HepG2 (cell line): ENCODE measurements around the gene RASGRP2. TPM values are rescaled to one million over a fixed set of nuclear protein-coding genes. Genes with fewer than 3 reads are reported as not detected.
A peak's percentile ranks its signal among the peaks of the same experiment; 100 is the strongest.

ENCODE experiments used
- ATAC-seq: fragments of 200-7000 bp; cut with Tn5 transposase; 3 replicates; pipeline ENCODE4 v1.9.1; 2020; ENCODE audit warnings: mild to moderate bottlenecking, moderate library complexity
- BruUV-seq: library from RNA; stranded (reverse); fragments of 400-500 nt; replicated peaks from 2 replicates; lab custom pipeline; 2021; lab: Mats Ljungman, UMichigan
- CTCF ChIA-PET: fragments of 300-600 bp; formaldehyde crosslinking; extraction: SDS; loops from one replicate; lab custom pipeline; 2021; ENCODE audit warnings: low total read pairs, inconsistent platforms, low intra/inter-chr PET ratio; lab: Yijun Ruan, JAX
- POLR2A ChIA-PET: fragments of 350-600 bp; sonication (Branson Sonifier 250); formaldehyde crosslinking; loops from one replicate; lab custom pipeline; 2020; ENCODE audit warnings: antibody characterized with exemption, inconsistent platforms; lab: Yijun Ruan, JAX
- DNase-seq: peaks from one replicate; pipeline ENCODE4 v3.0.0-alpha.2; 2015; ENCODE audit warnings: low spot score
- FAIRE-seq: peaks from 3 replicates; lab custom pipeline; 2011; peaks lifted over from hg19 to GRCh38; lab: Jason Lieb, UNC
- H2AFZ ChIP-seq: one replicate; pipeline ENCODE4 v1.6.1; 2011; ENCODE audit warnings: low read length, inconsistent platforms
- H3K27ac ChIP-seq: fragments of 300-600 bp; 3 replicates; pipeline ENCODE4 v1.8.0; 2011; ENCODE audit warnings: mixed run types, mild to moderate bottlenecking, mixed read lengths, low read length, inconsistent platforms; ENCODE audit not compliant: insufficient read depth; ENCODE audit errors: extremely low read length
- H3K27me3 ChIP-seq, 2 experiments: fragments of 200-600 bp in 1 of 2; 2 replicates in 1 of 2; 3 replicates in 1 of 2; pipeline versions ENCODE4 v1.6.0 to v1.8.0; 2011; ENCODE audit warnings: low read length in 2 of 2, mild to moderate bottlenecking in 2 of 2, moderate library complexity in 2 of 2, inconsistent platforms in 1 of 2; ENCODE audit not compliant: insufficient read depth in 2 of 2, control insufficient read depth in 1 of 2
- H3K36me3 ChIP-seq, 2 experiments: fragments of 200-600 bp in 1 of 2; replicated peaks in 1 of 2; 2 replicates in 1 of 2; 3 replicates in 1 of 2; pipeline versions ENCODE4 v1.5.1 to v1.8.0; 2011; ENCODE audit warnings: low read length in 2 of 2, inconsistent platforms in 1 of 2; ENCODE audit not compliant: insufficient read depth in 2 of 2, control insufficient read depth in 1 of 2
- H3K4me1 ChIP-seq: 2 replicates; pipeline ENCODE4 v1.5.1; 2012; ENCODE audit warnings: low read length, inconsistent platforms; ENCODE audit not compliant: insufficient read depth
- H3K4me2 ChIP-seq: 2 replicates; pipeline ENCODE4 v1.6.0; 2011; ENCODE audit warnings: low read depth, low read length, inconsistent platforms
- H3K4me3 ChIP-seq, 3 experiments: fragments of 200-600 bp in 1 of 3; sonication (generic), shearing (Covaris generic) in 1 of 3; replicated peaks in 1 of 3; 2 replicates each; pipeline ENCODE4 v1.5.1; 2011 to 2016; ENCODE audit warnings: low read length in 3 of 3, inconsistent platforms in 2 of 3, low read depth in 2 of 3, mild to moderate bottlenecking in 2 of 3, control low read depth in 1 of 3, mixed read lengths in 1 of 3; ENCODE audit not compliant: insufficient read depth in 1 of 3
- H3K79me2 ChIP-seq: one replicate; pipeline ENCODE4 v1.6.1; 2011; ENCODE audit warnings: low read length, inconsistent platforms; ENCODE audit not compliant: insufficient read depth
- H3K9ac ChIP-seq: 2 replicates; pipeline ENCODE4 v1.6.0; 2011; ENCODE audit warnings: mild to moderate bottlenecking, low read depth, low read length, inconsistent platforms; ENCODE audit not compliant: insufficient read depth
- H3K9me3 ChIP-seq: 2 replicates; pipeline ENCODE4 v1.5.1; 2012; ENCODE audit warnings: mild to moderate bottlenecking, low read length
- H4K20me1 ChIP-seq: 2 replicates; pipeline ENCODE4 v1.6.0; 2011; ENCODE audit warnings: inconsistent platforms, mild to moderate bottlenecking, low read length, moderate library complexity; ENCODE audit not compliant: insufficient read depth
- EZH2 ChIP-seq: conservative IDR thresholded peaks from 2 replicates; pipeline ENCODE4 v1.6.1; 2012; ENCODE audit warnings: mild to moderate bottlenecking, low read depth, low read length, moderate library complexity
- ISL2 ChIP-seq: sonication (generic); formaldehyde crosslinking; IDR thresholded peaks from 2 replicates; pipeline ENCODE4 v1.5.0; 2020; ENCODE audit warnings: missing genetic modification reagents
- KLF6 ChIP-seq: IDR thresholded peaks from 2 replicates; pipeline ENCODE4 v1.8.0; 2016; ENCODE audit warnings: missing biosample characterization, missing genetic modification reagents
- SOX5 ChIP-seq: IDR thresholded peaks from 2 replicates; pipeline ENCODE4 v1.6.1; 2016; ENCODE audit warnings: borderline replicate concordance
- SPEN ChIP-seq: sonication (generic); formaldehyde crosslinking; IDR thresholded peaks from 2 replicates; pipeline ENCODE4 v1.5.1; 2020; ENCODE audit warnings: low read depth, mild to moderate bottlenecking, missing genetic modification reagents
- TCF7L2 ChIP-seq: IDR thresholded peaks from 2 replicates; pipeline ENCODE4 v1.6.1; 2011; ENCODE audit warnings: mild to moderate bottlenecking, low read depth, low read length, moderate library complexity
- ZNF124 ChIP-seq: sonication (generic); formaldehyde crosslinking; IDR thresholded peaks from 2 replicates; pipeline ENCODE4 v1.4.0; 2020; ENCODE audit warnings: missing genetic modification reagents
- ZNF563 ChIP-seq: sonication (generic); formaldehyde crosslinking; IDR thresholded peaks from 2 replicates; pipeline ENCODE4 v1.8.0; 2022; ENCODE audit warnings: mild to moderate bottlenecking, moderate library complexity, missing genetic modification reagents
- ZNF607 ChIP-seq: sonication (generic); formaldehyde crosslinking; IDR thresholded peaks from 2 replicates; pipeline ENCODE4 v1.5.1; 2020; ENCODE audit warnings: missing genetic modification reagents, mild to moderate bottlenecking, borderline replicate concordance
- ZSCAN21 ChIP-seq: sonication (generic); formaldehyde crosslinking; IDR thresholded peaks from 2 replicates; pipeline ENCODE4 v1.8.0; 2022; ENCODE audit warnings: mild to moderate bottlenecking, missing genetic modification reagents, moderate library complexity, borderline replicate concordance
- WGBS: methylation state at CpG from one replicate; pipeline ENCODE4 v1.1.6; 2017; ENCODE audit warnings: low lambda C conversion rate; 5-methylcytosine and 5-hydroxymethylcytosine counted together
- in situ Hi-C: cut with HindIII; loops from 2 replicates; pipeline ENCODE4 v1.10.0; 2017; ENCODE audit warnings: low pct_unique_long_range_greater_than_20kb; ENCODE audit not compliant: extremely low pct_ligation_motif_present
- intact Hi-C: fragments of 100-400 bp; cut with micrococcal nuclease; formaldehyde crosslinking; loops from one replicate; pipeline ENCODE4 v1.10.0; 2022; ENCODE audit not compliant: unreplicated experiment
- polyA plus RNA-seq, 8 experiments: library from polyadenylated mRNA; depleted of rRNA in 3 of 8; stranded (reverse) in 7 of 8; unstranded in 1 of 8; fragments of >200 nt; fragmentation: Illumina TruSeq in 4 of 8; extraction: Trizol in 4 of 8; gene quantifications; 2 replicates each; pipeline versions ENCODE4 v1.2.1 to v1.2.3, GENCODE V29; 2011 to 2016; ENCODE audit warnings: low read depth in 4 of 8, missing spikeins in 1 of 8, mixed read lengths in 1 of 8; ENCODE audit not compliant: insufficient read depth in 1 of 8
- total RNA-seq, 5 experiments: library from RNA; depleted of rRNA; stranded (reverse); fragments of >200 nt; fragmentation: Illumina TruSeq; extraction: Trizol; gene quantifications; 2 replicates each; pipeline ENCODE4 v1.2.3, GENCODE V29; 2016; ENCODE audit warnings: low read depth in 1 of 5
- TF ChIP-seq, protein P1 (sequence below): sonication (generic); formaldehyde crosslinking; IDR thresholded peaks from 2 replicates; pipeline ENCODE4 v1.5.1; 2020; ENCODE audit warnings: mild to moderate bottlenecking, missing genetic modification reagents, moderate library complexity
- TF ChIP-seq, protein P2 (sequence below): sonication (generic); formaldehyde crosslinking; IDR thresholded peaks from 2 replicates; pipeline ENCODE4 v1.5.0; 2020; ENCODE audit warnings: mild to moderate bottlenecking, missing genetic modification reagents, borderline replicate concordance

RASGRP2 gene
- total and polyA plus RNA-seq, 2 of the 13 experiments (the other 11 are each of a cell fraction or from before 2014, with no cell fraction given) = 0.61 TPM; not detected in 1

DNA sequence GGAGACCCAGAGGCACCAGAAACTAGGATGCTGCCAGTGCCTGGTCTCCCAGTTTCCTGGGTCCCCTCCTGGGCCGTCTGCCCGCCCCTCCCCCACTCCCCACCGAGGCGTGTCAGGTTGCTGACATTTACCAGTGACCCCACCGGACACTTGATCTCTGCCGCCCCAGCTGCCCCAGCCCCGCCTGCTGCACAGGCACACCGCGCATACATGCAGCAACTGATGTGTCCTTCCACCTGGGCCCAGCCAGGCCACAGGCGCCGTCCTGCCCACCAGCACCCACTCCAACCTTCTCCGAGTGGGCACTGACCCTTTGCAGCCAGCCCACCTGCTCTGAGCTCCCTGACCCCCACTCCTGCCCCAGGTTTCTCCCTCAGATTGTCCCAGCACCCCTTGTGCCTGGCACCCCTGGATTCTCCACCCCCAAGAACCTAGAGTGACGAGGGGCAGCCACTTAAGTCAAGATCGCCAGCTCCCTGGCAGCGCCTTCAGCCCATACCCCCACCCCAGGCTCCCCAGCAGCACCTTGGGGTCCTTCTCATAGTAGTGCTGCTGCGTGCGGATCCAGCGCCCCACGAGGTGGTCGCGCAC lies 15.3 kb upstream of the RASGRP2 start:
- H3K27ac ChIP-seq = no peak overlapping the region
- peak overlapping the region in 1 of 3 experiments; percentile 37; a peak in 3 of 6 replicates for H3K4me3 ChIP-seq
- ATAC-seq (peak; percentile 64), DNase-seq (peak; percentile 50), FAIRE-seq (no peak)
- BruUV-seq = no TSS peak
- CTCF ChIA-PET = no interaction called here
- no peaks in the 10 kb centered on the region for H3K9me3 ChIP-seq
- H2AFZ ChIP-seq = no peak overlapping the region
- in situ Hi-C loops = no loop called here
- intact Hi-C loops = no loop called here
- H3K9ac ChIP-seq = no peak overlapping the region
- peaks cover 35% of the 10 kb centered on the region for H3K4me1 ChIP-seq
- peaks cover 4 to 15% of the 10 kb centered on the region in 2 experiments; a peak in 4 of 5 replicates for H3K36me3 ChIP-seq
- H3K27me3 ChIP-seq = peaks cover 3 to 15% of the 10 kb centered on the region in 2 experiments; a peak in 3 of 5 replicates
- peaks cover 21% of the 10 kb centered on the region for H4K20me1 ChIP-seq
- 36% methylated on average over 11 of the region's 21 CpGs for WGBS
- no peaks in the 10 kb centered on the region for H3K79me2 ChIP-seq
- POLR2A ChIA-PET = interaction anchor here (1.3 to 3.3 kb wide), 2 partner anchors 12 to 20 kb away, joined by 3 to 24 read pairs; partner anchors contain the start of gene SF1
- peak overlapping the region; percentile 59 for H3K4me2 ChIP-seq
- no peak for TF ChIP-seq ISL2 (CRISPR knock-in tag)
- TF ChIP-seq ZNF563 (CRISPR knock-in tag) = no peak
- TF ChIP-seq EZH2 = no peak
- no peak for TF ChIP-seq KLF6
- TF ChIP-seq ZNF607 (CRISPR knock-in tag) = no peak
- TF ChIP-seq, protein P1, sequence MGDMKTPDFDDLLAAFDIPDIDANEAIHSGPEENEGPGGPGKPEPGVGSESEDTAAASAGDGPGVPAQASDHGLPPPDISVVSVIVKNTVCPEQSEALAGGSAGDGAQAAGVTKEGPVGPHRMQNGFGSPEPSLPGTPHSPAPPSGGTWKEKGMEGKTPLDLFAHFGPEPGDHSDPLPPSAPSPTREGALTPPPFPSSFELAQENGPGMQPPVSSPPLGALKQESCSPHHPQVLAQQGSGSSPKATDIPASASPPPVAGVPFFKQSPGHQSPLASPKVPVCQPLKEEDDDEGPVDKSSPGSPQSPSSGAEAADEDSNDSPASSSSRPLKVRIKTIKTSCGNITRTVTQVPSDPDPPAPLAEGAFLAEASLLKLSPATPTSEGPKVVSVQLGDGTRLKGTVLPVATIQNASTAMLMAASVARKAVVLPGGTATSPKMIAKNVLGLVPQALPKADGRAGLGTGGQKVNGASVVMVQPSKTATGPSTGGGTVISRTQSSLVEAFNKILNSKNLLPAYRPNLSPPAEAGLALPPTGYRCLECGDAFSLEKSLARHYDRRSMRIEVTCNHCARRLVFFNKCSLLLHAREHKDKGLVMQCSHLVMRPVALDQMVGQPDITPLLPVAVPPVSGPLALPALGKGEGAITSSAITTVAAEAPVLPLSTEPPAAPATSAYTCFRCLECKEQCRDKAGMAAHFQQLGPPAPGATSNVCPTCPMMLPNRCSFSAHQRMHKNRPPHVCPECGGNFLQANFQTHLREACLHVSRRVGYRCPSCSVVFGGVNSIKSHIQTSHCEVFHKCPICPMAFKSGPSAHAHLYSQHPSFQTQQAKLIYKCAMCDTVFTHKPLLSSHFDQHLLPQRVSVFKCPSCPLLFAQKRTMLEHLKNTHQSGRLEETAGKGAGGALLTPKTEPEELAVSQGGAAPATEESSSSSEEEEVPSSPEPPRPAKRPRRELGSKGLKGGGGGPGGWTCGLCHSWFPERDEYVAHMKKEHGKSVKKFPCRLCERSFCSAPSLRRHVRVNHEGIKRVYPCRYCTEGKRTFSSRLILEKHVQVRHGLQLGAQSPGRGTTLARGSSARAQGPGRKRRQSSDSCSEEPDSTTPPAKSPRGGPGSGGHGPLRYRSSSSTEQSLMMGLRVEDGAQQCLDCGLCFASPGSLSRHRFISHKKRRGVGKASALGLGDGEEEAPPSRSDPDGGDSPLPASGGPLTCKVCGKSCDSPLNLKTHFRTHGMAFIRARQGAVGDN (CRISPR knock-in tag) = peak; percentile 47
- TF ChIP-seq ZNF124 (CRISPR knock-in tag) = no peak
- TF ChIP-seq, protein P2, sequence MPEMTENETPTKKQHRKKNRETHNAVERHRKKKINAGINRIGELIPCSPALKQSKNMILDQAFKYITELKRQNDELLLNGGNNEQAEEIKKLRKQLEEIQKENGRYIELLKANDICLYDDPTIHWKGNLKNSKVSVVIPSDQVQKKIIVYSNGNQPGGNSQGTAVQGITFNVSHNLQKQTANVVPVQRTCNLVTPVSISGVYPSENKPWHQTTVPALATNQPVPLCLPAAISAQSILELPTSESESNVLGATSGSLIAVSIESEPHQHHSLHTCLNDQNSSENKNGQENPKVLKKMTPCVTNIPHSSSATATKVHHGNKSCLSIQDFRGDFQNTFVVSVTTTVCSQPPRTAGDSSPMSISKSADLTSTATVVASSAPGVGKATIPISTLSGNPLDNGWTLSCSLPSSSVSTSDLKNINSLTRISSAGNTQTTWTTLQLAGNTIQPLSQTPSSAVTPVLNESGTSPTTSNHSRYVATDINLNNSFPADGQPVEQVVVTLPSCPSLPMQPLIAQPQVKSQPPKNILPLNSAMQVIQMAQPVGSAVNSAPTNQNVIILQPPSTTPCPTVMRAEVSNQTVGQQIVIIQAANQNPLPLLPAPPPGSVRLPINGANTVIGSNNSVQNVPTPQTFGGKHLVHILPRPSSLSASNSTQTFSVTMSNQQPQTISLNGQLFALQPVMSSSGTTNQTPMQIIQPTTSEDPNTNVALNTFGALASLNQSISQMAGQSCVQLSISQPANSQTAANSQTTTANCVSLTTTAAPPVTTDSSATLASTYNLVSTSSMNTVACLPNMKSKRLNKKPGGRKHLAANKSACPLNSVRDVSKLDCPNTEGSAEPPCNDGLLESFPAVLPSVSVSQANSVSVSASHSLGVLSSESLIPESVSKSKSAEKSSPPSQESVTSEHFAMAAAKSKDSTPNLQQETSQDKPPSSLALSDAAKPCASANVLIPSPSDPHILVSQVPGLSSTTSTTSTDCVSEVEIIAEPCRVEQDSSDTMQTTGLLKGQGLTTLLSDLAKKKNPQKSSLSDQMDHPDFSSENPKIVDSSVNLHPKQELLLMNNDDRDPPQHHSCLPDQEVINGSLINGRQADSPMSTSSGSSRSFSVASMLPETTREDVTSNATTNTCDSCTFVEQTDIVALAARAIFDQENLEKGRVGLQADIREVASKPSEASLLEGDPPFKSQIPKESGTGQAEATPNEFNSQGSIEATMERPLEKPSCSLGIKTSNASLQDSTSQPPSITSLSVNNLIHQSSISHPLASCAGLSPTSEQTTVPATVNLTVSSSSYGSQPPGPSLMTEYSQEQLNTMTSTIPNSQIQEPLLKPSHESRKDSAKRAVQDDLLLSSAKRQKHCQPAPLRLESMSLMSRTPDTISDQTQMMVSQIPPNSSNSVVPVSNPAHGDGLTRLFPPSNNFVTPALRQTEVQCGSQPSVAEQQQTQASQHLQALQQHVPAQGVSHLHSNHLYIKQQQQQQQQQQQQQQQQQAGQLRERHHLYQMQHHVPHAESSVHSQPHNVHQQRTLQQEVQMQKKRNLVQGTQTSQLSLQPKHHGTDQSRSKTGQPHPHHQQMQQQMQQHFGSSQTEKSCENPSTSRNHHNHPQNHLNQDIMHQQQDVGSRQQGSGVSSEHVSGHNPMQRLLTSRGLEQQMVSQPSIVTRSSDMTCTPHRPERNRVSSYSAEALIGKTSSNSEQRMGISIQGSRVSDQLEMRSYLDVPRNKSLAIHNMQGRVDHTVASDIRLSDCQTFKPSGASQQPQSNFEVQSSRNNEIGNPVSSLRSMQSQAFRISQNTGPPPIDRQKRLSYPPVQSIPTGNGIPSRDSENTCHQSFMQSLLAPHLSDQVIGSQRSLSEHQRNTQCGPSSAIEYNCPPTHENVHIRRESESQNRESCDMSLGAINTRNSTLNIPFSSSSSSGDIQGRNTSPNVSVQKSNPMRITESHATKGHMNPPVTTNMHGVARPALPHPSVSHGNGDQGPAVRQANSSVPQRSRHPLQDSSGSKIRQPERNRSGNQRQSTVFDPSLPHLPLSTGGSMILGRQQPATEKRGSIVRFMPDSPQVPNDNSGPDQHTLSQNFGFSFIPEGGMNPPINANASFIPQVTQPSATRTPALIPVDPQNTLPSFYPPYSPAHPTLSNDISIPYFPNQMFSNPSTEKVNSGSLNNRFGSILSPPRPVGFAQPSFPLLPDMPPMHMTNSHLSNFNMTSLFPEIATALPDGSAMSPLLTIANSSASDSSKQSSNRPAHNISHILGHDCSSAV (CRISPR knock-in tag) = no peak
- TF ChIP-seq TCF7L2 = no peak
- TF ChIP-seq SOX5 (CRISPR knock-in tag) = 0 out of 2 replicates have a peak, but pooled peaks have one; percentile 21
- no peak for TF ChIP-seq ZSCAN21 (CRISPR knock-in tag)
- TF ChIP-seq SPEN (CRISPR knock-in tag) = 0 out of 2 replicates have a peak, but pooled peaks have one; percentile 23
